ENCODE measurements around the gene HOMER1. TPM values are rescaled to one million over a fixed set of nuclear protein-coding genes. Genes with fewer than 3 reads are reported as not detected.

HOMER1 gene
- total RNA-seq, 1 donor from 2014 or later = 7.4 TPM

- Histone ChIP-seq H3K36me3 (no peaks in the 10 kb centered on the region), H3K4me1 (no peaks in the 10 kb centered on the region), H3K27me3 (no peaks in the 10 kb centered on the region), H3K4me3 (no peak overlapping the region), H3K9me3 (no peaks in the 10 kb centered on the region), H3K27ac (no peak overlapping the region)
- TF ChIP-seq, protein P1, sequence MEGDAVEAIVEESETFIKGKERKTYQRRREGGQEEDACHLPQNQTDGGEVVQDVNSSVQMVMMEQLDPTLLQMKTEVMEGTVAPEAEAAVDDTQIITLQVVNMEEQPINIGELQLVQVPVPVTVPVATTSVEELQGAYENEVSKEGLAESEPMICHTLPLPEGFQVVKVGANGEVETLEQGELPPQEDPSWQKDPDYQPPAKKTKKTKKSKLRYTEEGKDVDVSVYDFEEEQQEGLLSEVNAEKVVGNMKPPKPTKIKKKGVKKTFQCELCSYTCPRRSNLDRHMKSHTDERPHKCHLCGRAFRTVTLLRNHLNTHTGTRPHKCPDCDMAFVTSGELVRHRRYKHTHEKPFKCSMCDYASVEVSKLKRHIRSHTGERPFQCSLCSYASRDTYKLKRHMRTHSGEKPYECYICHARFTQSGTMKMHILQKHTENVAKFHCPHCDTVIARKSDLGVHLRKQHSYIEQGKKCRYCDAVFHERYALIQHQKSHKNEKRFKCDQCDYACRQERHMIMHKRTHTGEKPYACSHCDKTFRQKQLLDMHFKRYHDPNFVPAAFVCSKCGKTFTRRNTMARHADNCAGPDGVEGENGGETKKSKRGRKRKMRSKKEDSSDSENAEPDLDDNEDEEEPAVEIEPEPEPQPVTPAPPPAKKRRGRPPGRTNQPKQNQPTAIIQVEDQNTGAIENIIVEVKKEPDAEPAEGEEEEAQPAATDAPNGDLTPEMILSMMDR (IDR thresholded peaks at IDR 0.05) = no peak
- ATAC-seq (peak; percentile 59), DNase-seq (no peak)
- intact Hi-C loops (cut with DNase I) = no loop called here
These were observed 25.2 kb downstream of the HOMER1 start for GRCh38 chr5:79488775-79489174.

- Histone ChIP-seq H3K36me3 (no peaks in the 10 kb centered on the region), H3K9me3 (no peaks in the 10 kb centered on the region), H3K27ac (no peak overlapping the region), H3K4me1 (no peaks in the 10 kb centered on the region), H3K27me3 (no peaks in the 10 kb centered on the region), H3K4me3 (no peak overlapping the region)
- ATAC-seq = no peak
- TF ChIP-seq, protein P1 (IDR thresholded peaks at IDR 0.05) = no peak
- DNase-seq = no peak
- intact Hi-C loops (cut with DNase I) = no loop called here
These were observed 25.9 kb downstream of the HOMER1 start for GRCh38 chr5:79488058-79488457.

DNA sequence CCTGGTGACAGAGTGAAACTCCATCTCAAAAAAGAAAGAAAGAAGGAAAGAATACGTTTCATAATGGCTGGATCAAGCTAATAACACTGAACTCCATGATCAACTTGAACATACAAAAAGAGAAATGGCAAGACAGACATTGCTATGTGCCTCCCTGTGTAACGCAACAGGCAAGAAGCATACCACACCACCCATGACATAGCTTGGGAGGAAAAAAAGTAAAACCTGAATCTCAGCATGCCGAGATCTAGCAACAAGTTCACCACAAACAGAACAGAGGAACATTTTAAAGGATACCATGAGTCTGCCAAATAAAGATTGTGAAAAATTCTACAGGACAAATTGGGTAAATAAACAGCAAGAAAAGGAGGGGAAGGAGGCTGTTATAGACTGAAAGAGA, 26.7 kb downstream of the HOMER1 start:
- H3K27ac ChIP-seq = no peak overlapping the region
- no peaks in the 10 kb centered on the region for H3K9me3 ChIP-seq
- intact Hi-C loops (cut with DNase I) = no loop called here
- no peaks in the 10 kb centered on the region for H3K4me1 ChIP-seq
- ATAC-seq (peak; percentile 37), DNase-seq (no peak)
- H3K27me3 ChIP-seq = no peaks in the 10 kb centered on the region
- H3K36me3 ChIP-seq = no peaks in the 10 kb centered on the region
- TF ChIP-seq, protein P1 (IDR thresholded peaks at IDR 0.05) = no peak
- no peak overlapping the region for H3K4me3 ChIP-seq

- intact Hi-C loops (cut with DNase I) = no loop called here
- Histone ChIP-seq H3K27me3 (no peaks in the 10 kb centered on the region), H3K4me1 (no peaks in the 10 kb centered on the region), H3K36me3 (no peaks in the 10 kb centered on the region), H3K9me3 (no peaks in the 10 kb centered on the region), H3K27ac (no peak overlapping the region), H3K4me3 (no peak overlapping the region)
- no peak for ATAC-seq
- no peak for DNase-seq
- TF ChIP-seq, protein P1 (IDR thresholded peaks at IDR 0.05) = no peak
These were observed 27.8 kb downstream of the HOMER1 start for GRCh38 chr5:79486116-79486515.

GRCh38 chr5:79484731-79485130, 29.2 kb downstream of the HOMER1 start:
- Histone ChIP-seq H3K27me3 (no peaks in the 10 kb centered on the region), H3K9me3 (no peaks in the 10 kb centered on the region), H3K36me3 (no peaks in the 10 kb centered on the region), H3K27ac (no peak overlapping the region), H3K4me1 (no peaks in the 10 kb centered on the region), H3K4me3 (no peak overlapping the region)
- ATAC-seq (no peak), DNase-seq (no peak)
- TF ChIP-seq, protein P1 (IDR thresholded peaks at IDR 0.05) = no peak
- intact Hi-C loops (cut with DNase I) = no loop called here

- no peaks in the 10 kb centered on the region for H3K9me3 ChIP-seq
- no peaks in the 10 kb centered on the region for H3K27me3 ChIP-seq
- H3K36me3 ChIP-seq = no peaks in the 10 kb centered on the region
- intact Hi-C loops (cut with DNase I) = no loop called here
- H3K4me3 ChIP-seq = no peak overlapping the region
- DNase-seq (no peak), ATAC-seq (no peak)
- TF ChIP-seq, protein P1 (IDR thresholded peaks at IDR 0.05) = no peak
- no peaks in the 10 kb centered on the region for H3K4me1 ChIP-seq
- H3K27ac ChIP-seq = no peak overlapping the region
These were observed 32.4 kb downstream of the HOMER1 start for GRCh38 chr5:79481574-79481973.
